GM19099 (cell line): ENCODE measurements around the gene FRAS1.

Source experiments
- POLR2A ChIP-seq: IDR thresholded peaks from 3 replicates; pipeline ENCODE4 v1.6.1; 2011; ENCODE audit warnings: low read depth; ENCODE audit not compliant: insufficient read length; ENCODE audit errors: extremely low read depth

The FRAS1 gene

GRCh38 chr4:78299565-78299972, 242.4 kb downstream of the FRAS1 start:
- TF ChIP-seq POLR2A = no peak

- TF ChIP-seq POLR2A = no peak
Measured at GRCh38 chr4:78308517-78308916, 251.4 kb downstream of the FRAS1 start.

- no peak for TF ChIP-seq POLR2A
Measured at GRCh38 chr4:78309352-78309751, 252.2 kb downstream of the FRAS1 start.

DNA sequence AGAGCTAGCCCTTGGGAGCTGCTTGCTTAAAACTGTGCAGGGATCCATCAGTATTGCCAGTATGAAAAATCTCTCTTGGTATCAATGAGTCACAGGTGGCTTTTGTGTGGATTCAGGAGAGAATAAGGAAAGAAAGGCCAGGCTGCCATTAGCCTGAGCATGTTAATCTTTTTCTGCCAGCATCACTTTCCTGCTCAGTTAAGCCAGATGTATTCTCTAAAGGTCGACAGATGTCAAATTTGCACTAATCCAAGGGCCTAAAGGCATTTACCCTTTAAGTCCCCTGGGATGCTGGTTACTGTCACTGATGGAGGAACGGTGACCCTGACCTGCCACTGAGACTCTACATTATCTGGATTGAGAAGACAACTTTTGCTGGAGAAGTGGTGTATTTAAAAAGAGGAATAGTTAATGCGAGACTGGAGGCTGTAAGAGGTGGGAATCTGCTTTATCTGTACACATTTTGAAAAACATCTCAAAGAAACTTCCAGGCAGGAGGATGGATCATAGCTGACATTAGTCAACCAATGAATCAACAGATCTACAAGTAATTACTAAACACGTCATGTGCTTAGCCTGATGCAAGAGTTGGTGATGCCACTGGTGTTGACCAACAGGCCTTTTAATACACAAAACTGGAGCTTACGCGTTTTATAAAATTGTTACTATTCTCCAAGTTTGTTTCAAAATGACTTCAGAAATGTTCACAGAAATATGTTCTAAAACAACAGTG, 253.1 kb downstream of the FRAS1 start:
- TF ChIP-seq POLR2A = no peak

DNA sequence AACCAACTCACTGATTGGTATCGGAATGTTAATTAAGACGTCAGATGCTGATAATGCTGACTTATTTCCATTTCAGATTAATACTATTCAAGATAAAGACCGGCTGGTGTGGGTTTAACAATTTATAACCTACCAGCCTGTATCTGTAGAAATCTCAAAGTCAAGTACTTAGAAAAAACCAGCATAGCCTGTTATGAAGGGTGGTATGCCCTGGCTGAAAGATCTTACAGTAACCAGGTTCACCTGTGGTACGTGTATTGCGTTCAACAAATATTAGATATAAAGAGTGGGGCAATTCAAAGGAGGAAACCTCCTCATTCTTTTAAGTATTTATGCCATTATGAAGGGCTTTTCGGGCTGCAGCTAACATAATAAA, 253.6 kb downstream of the FRAS1 start:
- TF ChIP-seq POLR2A = no peak

DNA sequence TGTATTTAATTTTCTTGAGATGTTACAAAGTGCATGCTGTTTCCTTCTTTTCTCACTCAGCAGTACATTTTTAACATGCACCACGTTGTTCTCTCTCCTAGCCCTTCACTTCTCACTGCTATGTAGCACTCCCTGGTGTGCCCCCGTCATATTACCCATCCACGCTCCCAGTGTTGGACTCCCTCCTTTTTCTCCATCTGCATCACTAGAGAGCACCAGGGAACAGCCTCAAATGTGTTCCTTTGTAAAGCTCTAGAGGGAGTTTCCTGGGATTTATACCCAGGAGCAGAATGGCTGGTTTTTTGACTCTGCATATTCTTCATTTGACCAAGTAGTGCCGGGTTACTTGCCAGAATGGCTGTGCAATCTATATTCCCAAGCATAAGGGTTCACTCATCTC, 254.2 kb downstream of the FRAS1 start:
- no peak for TF ChIP-seq POLR2A

DNA sequence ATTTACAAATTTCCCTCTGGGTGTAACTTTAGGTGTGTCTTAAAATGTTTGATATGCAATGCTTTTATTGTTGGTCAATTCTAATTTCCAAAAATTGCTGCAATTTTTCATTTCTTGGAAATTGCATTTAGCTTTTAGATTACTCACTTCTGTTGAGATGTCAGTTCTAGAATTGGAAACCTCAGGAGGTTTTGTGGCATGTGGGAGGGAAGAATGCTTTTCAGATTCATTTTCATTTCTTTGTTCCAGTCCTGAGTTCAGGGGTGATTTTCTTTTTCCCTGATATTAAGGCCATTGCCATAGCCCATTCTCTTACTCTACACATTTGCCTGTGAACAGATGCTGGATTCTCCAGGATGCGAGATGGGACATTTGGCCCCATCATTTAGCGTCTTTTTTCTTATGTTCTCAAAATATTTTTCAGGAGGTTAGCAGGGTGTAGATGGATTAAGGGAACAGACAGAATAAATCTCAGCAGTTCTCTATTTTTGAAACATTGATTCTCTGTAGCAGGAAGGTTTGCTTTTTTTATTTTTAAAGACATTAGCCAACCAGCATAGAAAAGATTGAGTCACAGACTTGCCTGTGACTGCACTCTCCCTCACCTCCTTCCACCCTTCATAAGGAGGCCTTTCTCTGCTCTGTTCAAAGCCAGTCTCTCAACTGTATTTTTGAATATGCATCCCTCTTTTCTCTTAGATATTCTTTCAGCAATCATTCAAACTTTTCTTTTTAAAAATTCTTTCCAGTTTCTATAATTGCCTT, 256.0 kb downstream of the FRAS1 start:
- no peak for TF ChIP-seq POLR2A

GRCh38 chr4:78313754-78314120, 256.6 kb downstream of the FRAS1 start:
- TF ChIP-seq POLR2A = no peak

DNA sequence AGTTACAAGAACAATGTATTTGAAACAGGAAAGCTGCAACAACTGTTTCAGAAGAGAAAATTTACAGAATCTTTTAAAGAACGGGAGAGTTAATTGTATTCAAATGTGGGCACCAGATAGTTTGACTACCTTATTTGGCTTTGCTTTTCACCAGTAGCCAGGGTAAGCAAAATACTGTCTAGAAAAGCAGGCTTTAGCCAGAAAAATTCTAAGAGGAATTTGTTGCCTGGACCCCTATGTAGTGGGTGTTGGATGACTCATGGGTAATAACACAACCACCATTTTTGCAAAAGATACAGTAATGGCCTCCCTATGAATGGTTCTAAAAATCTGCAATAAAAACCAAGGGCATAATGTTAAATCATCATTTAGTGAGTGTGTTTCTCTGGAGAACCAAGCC, 261.0 kb downstream of the FRAS1 start:
- no peak for TF ChIP-seq POLR2A

GRCh38 chr4:78320349-78320935, 263.3 kb downstream of the FRAS1 start:
- no peak for TF ChIP-seq POLR2A

- TF ChIP-seq POLR2A = no peak
Measured at GRCh38 chr4:78322032-78322431, 264.9 kb downstream of the FRAS1 start.

- no peak for TF ChIP-seq POLR2A
Measured at GRCh38 chr4:78323439-78323838, 266.3 kb downstream of the FRAS1 start.

DNA sequence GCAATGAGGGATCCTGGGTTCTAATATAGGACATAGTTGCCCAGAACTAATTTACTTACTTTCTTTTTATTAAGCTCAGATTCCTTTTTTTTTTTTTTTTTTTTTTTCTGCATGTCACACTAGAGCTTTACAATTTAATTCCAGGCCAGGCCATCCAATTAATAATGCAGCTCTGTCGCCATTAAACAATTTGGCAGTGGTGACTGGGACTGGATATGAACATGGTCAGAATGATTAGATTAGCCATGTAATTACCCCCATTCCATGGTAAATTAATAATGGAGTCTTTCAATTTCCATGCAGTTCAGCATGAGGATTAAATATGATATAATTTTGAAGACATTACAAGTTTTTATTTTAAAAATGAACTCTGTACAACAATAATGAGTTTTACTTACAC, 267.5 kb downstream of the FRAS1 start:
- no peak for TF ChIP-seq POLR2A

- no peak for TF ChIP-seq POLR2A
Measured at GRCh38 chr4:78325271-78326157, 268.4 kb downstream of the FRAS1 start.

- no peak for TF ChIP-seq POLR2A
Measured at GRCh38 chr4:78331186-78331585, 274.1 kb downstream of the FRAS1 start.
